ENCODE data around the gene MYD88.
A peak's percentile ranks its signal among the peaks of the same experiment; 100 is the strongest.

The MYD88 gene

DNA sequence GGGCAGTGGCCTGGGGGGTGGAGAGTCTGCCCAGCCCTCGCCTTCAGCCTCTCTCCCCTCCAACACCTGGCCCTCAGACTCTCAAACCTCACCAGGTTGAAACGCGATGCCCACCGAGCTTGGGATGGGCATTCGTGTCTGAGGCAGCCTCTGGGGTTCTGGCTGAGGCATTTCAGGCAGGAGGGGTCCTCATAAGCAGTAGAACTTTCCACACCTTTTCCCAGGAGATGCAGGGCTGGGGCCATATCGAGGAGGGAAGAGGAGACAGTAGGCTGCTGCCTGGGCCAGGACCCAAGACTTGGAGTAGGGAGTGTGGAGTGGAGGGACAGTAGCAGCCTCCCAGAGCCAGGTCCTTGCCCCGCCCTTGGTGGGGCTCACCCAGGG, 26.1 kb upstream of the MYD88 start:
- no peak for DNase-seq (ENCODE audit: low read depth)

DNA sequence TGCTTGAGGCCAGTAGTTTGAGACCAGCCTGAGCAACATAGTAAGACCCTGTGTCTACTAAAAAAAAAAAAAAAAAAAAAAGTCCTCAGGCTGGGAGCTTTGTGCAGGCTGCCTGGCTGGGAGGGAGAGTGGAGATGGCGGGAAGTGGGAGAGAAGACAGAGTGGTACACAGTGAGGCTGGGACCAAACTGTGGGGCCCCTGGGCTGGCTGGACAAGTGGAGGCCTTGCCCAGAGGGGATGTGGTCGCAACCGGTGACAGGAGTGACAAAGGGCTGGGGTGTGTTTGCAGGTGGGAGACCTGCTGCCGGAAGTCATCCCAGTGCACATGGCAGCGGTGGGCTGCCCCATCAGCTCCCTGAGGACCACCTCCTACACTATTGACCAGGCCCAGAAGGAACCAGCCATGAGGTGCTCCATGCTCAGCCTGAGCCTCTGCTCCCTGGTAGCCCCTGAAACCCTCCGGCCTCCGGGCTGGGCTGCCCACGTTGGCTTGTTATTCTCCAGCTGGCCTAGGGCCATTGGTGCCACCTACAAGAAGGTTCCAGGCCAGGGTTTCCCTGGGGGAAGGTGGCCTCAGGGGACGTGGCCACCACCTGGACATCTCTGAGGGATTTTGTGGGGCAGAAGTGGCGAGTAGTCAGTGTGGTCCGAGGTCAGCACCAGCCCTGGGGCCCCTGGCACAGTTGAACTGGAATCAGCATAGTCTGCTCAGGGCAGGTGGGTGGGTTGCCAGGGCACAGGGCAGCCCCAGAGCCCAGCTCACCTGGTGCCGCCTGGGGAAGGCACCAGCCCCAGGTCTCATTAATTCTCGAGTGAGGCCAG, 24.2 kb upstream of the MYD88 start:
- no peak for DNase-seq (ENCODE audit: low read depth)

DNA sequence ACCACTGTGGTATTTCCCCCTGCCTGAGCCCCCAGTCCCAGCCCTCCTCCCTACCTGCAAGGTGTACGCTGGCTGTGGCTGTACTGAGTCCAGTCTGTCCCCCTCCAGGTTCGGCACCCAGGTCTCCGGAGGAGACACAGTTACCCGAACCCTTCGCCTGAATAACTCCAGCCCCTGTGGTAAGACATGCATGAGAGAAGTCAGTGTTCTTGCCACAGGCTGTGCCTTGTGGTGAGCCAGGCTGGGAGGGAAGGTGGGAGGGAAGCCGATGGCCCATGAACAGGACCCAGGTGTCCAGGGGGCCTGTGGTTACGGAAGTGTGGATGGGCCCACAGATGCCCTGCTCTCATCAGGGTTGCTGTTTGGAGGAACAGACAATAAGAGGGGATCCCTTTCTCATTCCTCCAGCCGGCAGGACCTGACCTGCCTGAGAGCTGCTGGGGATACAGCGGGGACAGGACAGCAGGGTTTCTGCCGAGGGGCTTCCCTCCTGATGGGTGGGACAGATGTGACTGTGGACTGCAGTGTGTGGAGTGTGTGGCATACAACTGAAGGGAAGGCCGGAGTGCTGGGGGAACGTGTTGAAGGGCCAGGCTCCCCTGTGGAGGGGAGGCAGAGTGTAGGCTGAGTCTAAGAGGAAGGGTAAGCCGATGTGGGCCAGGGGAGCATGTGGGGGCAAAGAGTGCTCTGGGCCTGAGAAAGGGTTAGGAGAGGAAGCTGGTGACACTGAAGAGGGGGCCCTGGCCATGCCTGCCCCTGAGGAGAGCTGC, 23.4 kb upstream of the MYD88 start:
- DNase-seq (ENCODE audit: low read depth), result no peak

DNA sequence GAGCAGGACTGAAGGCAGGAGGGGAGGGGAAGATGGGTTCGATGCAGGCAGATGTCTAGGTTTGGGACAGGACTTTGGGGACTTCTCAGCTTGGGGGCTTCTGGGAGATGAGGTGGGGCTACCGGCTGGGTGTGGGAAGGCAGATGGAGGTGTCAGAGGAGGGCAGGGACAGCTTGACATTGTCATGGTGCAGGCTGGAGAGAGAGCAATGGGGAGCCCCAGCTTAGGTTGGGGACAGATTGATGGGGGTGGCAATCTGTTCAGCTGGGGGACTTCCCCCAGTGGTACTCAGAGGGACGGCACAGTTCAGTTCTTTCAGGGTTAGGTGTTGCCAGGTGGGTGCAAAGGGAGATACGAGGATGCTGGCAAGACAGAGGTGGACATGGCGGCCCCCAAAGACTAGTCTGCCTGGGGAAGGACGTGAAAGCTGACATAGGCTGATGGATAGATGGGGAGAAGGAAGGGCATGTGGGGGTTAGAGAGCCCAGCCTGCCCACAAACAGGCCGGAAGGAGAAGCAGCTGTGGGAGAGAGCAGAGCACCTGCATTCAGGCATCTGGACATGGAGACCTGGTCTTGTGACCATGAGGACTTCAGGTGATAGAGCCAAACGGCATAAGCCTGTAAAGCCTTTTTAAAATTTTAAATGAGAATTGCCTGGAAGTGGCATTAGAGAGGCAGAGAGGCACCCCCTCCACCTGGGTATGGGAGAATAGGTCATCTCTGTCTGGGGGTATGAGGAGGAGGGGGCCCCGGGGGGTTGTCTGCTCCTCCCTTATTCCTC, 22.6 kb upstream of the MYD88 start:
- no peak for DNase-seq (ENCODE audit: low read depth)

DNA sequence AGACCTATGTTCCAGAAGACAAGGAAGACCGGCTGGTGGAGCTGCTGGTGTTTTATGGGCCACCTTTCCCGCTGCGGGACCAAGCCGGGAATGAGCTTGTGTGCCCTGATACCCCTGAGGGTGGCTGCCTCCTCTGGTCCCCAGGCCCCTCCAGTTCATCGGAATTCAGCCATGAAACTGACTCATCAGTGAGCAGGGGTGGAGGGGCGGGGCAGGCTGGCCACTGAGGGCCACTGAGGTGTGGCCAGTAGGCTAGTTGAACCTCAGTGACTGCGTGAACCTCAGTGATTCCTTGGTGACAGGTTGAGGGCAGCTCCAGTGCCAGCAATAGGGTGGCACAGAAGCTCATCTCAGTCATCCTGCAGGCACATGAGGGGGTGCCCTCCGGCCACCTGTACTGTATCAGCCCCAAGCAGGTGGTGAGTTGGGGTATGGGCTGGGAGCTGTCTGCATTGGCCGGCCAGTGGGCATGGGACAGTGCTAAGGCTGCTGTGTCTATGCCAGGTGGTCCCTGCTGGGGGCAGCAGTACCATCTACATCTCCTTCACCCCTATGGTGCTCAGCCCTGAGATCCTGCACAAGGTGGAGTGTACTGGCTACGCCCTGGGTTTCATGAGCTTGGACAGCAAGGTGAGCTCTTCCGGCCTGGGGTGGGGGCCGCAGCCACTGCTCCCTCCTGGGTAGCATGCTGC, 21.8 kb upstream of the MYD88 start:
- DNase-seq (ENCODE audit: low read depth), result no peak

DNA sequence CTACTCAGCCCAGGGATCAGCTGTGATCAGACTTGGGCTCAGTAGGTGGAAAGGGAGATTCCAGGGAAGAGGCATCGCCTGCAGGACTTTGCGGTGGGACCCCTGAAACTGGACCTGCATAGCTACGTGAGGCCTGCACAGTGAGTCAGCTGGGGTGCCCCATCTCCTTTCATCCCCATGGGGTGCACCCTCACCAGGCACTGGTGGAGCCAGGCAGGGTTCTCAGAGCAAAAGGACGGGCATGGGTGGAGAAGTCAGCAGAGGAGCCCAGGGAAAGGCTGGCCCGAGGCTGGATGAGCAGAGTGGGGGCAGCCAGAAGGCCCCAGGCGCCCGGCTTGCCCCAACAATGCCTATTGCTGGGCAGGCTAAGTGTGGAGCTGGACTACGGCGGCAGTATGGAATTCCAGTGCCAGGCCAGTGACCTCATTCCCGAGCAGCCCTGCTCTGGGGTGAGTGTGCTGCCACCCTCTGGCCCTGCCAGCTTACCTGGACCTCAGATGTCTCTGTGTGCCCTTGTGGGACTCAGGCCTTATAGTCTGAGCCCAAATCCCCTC, 21.2 kb upstream of the MYD88 start:
- DNase-seq (ENCODE audit: low read depth), result no peak

DNA sequence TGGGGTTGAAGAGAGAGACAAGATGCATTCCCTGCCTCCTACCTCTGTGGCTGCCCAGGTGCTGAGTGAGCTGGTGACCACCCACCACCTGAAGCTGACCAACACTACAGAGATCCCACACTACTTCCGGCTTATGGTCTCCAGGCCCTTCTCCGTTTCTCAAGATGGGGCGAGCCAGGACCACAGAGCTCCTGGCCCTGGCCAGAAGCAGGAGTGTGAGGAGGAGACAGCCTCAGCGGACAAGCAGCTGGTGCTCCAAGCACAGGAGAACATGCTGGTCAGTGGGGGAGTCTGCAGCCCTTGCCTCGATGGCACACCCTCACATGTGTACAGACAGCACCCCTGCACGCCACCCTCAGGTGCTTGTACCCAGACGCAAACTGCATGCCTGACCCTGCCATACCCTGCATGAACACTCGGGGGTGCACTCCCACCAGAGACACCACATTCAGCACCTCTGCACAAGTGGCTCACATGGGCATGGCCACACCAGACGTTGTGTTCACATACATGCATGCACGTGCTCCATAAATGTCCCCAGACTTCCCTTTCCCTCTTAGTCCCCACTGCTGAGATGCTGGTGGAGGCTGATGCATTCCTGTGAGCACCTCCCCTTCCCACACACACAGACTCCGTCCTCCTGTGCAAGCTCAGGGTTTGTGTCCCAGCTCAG, 20.6 kb upstream of the MYD88 start:
- DNase-seq (ENCODE audit: low read depth), result peak; percentile 57

DNA sequence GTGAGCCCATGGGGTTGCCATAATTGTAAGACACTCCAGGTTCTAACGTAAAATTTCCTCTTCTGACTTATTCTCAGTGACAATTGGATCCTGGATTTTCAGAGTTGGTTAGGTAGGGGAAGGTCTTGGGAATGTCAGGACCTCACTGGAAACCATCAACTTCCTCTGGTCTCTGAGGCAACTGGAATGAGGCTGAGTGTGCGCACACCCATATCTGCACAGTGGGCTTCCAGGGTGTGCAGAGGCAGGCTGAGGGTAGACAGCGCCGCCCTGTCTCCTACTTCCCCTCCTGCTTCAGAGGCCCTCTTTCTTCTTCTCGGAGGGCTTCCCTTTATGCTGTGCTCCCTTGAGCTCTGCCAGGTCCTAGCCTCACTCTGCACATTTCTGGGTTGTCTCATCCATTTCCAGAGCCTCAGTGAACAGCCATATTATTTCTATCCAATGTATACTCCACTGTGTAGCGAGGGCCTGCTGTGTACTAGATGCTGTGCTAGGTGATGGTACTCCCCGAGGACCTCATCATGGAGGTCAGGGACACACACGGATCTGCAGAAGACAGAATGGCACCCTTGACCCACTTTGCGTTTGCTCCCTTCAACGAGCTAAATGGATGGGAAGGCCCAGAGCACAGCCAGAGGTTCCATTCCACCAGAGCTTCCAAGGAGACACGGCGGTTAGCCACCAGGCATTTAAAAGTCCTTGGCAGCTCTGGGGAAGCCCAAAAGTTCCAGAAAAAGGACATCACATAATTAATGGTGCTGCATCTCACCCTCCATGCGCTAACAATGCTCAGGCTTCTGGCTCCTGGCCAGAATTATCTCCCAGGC, 19.8 kb upstream of the MYD88 start:
- DNase-seq (ENCODE audit: low read depth), result no peak

DNA sequence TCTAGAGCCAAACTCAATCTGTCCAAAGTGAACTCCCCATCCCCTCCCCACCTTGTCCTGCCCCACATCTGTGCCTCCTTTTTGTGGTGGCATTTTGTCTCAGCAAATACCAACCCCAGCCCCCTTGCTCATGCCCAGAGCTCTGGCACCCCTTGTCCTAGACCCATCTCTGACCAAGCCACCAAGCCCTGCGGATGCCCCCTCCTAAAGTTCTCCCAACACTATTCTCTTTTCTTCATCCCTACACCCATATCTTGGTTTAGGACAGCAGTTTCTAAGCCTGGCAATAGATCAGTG, 19.3 kb upstream of the MYD88 start:
- no peak for DNase-seq (ENCODE audit: low read depth)

DNA sequence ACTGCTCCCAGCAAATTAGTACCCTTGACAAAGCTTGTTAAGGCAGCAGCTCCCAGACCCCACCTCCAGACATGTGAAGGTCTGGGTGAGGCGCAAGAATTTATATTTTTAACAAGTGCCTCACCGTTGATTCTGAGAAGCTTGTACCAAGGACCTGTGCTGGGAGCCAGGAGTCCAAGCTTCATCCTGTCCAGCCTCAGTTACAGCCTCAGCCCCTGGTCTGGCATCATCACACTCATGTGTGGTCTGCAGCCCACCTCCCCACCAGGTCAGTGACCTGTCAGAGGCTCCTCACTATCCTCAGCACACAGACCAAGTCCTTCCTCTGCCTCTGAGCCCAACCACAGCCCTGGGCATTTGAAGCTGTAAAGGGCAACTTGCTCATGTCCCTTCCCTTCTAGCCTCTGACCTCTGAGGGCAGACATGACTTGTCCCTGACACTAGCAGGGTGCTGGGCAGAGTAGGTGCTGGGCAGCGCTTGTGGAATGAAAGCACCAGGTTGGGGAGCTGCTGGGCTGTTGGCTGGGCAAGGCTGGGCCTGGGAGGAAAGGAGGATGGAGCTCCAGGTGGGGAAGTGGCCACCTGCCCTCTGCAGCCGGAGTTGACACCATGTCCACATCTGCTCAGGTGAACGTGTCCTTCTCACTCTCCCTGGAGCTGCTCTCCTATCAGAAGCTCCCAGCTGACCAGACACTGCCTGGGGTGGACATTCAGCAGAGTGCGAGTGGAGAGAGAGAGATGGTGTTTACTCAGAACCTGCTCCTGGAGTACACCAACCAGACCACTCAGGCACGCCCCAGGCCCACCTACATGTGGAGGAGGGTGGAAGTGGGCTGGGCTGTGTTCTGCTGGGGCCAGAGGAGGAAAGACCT, 18.4 kb upstream of the MYD88 start:
- DNase-seq (ENCODE audit: low read depth), result no peak

DNA sequence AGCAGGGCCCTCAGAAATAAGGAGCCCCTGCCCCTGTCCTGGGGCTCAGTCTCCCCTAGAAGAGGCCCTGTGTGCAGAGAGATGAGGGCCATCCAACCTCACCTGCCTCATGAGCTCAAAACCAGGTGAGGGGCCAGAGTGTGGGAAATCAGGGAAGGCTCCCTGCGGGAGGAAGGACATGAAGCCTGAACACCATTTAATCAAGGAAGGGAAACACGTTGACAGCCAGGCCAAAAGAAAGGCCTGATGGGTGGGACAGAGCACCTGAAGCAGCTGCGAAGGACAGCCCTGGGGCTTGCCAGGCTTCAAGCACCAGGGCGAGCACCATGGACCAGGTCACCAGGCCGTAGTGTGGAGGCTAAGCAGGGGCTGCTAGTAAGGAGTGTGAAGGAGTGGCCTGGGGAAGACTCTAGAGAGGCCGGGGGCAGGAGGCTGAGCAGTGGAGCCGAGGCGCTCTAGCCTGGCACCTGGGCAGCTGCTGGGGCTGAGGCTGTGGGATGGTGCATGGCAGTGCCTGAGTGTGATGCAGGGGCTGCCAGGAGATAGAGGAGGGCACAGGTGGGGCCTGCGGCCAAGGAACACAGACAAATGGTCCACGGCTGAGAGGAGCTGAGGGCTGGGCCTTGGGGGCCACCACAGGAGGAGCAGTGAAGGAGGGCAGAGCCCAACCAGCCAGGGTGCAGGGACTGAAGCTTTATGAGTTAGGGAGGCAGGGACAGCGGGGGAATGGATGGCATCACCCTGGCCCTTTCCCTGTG, 17.6 kb upstream of the MYD88 start:
- DNase-seq (ENCODE audit: low read depth), result no peak

DNA sequence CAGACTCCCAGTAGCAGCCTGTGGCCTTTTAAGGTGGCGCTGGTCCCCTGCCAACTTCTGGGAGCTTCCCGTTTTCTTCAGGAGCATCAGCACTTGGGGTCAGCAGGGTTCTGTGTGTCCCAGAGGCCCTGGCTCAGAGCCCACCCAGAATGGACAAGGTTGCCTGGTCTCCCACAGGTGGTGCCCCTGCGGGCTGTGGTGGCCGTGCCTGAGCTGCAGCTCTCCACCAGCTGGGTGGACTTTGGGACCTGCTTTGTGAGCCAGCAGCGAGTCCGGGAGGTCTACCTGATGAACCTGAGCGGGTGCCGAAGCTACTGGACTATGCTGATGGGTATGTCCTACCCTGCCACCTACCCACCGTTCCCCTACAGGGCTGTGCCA, 17.0 kb upstream of the MYD88 start:
- DNase-seq (ENCODE audit: low read depth), result no peak

DNA sequence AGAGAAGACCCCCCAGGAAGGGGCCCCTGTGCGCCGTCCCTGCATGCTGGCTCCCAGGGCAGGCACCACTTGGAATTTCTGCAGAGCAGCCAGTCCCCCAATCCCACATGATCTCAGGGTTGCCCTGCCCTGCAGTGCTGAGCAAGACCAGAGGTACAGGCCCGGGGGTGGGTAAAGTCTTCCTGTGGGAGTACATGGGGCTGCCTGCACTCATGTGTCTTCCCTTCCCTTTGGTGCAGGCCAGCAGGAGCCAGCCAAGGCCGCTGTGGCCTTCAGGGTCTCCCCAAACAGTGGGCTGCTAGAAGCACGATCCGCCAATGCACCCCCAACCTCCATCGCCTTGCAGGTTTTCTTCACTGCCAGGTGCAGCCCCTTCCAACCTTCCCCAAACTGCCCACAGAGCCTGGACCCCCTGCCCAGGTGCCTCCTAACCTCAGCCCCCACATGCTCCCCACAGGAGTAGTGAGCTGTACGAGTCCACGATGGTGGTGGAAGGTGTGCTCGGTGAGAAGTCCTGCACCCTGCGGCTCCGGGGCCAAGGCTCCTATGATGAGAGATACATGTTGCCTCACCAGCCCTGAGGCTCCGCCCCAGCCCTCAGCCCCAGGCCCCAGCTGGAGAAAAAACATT, 16.5 kb upstream of the MYD88 start:
- DNase-seq (ENCODE audit: low read depth), result no peak

DNA sequence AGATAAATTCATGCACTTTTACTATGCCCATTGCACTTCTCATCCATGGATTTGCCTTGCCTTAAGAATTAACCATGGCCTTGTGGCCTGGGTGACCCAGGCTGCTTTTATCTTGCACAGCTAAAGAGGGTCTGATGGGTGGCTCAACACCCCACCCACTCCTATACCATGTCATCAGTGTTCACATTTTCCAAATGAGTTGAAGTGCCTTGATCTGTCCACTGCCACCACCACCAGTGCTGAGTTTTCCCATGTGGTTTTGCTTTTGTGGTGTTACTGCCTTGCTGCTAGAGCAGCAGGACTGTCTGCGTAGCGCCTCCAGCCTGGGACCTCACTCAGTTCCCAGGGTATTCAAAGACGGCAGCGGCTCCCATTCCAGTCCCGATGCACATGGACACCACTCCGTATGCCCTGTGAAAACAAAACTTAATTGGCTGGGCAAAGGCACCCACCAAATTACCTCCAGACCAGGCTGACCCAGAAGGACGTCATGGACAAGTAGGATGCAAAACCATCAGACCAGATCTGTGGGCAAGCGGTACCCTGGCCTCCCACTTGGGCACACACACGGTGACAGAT, 15.7 kb upstream of the MYD88 start:
- no peak for DNase-seq (ENCODE audit: low read depth)

DNA sequence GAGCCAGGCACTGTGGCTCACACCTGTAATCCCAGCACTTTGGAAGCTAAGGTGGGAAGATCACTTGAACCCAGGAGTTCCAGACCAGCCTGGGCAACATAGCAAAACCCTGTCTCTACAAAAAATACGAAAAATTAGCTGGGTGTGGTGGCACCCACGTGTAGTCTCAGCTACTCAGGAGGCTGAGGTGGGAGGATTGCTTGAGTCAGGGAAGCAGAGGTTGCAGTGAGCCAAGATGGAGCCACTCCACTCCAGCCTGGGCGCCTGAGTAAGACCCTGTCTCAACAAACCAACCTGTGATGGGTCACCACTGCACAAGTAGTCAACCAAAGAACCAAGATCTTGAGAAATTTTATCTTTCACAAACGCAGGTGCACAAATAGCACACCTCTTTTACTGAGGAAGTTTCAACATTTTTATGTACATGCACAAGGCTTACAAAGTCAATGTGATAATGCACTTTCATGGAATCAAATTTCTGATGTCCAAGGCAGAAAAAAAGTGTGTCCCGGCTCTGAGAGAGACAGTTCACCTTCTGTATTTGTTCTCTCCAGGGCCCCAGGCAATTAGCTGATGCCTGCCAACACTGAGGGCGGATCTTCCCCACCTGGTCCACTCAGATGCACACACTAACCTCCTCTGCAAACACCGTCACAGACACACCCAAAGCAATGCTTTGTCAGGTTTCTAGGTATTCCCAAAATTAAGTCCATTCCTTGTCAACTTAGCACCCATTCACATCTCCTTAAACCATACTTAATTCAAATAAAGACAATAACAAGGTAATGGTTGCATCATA, 13.9 kb upstream of the MYD88 start:
- DNase-seq (ENCODE audit: low read depth), result no peak

DNA sequence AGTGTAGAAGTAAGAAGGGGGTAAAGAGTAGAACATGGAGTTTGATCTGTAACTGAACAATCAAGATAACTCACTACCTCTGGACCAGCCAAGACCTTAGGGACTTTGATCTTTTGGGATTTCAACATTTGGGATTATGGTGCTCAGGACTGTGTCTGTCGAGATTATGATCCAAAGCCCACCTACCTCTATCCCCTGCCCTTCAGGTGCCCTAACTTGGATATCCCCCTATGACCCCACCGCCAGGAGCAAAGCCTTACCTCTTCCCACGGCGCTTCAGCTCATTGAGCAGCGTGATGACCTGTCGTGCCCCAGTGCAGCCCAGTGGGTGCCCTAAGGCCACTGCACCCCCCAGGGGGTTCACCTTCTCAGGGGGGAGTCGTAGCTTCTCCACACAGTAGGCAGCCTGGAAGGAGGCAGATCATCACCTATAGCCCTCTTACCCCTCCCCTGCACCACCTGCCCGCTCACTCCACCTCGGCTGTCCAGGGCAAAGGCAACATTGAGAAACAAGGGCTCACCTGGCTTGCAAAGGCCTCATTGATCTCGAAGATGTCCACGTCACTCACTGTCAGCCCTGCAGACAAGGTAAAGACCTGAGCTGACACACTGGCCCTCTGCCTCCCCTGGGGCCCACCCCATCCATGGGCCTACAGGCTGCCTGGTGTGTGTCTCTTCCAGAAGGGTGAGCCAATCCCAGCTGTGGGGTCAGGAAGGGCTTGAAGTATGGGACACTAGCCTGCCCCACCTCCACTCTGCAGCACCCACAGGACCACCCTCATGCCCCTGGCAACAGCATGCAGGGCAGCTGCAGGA, 12.9 kb upstream of the MYD88 start:
- no peak for DNase-seq (ENCODE audit: low read depth)
